Mesenchymal stem cell (in vitro differentiated cells and primary cell): ENCODE results near the gene EEPD1.

Experiments used
- DNase-seq: peaks from one replicate; pipeline ENCODE4 v3.0.0-alpha.2; 2013
- H2AFZ ChIP-seq: one replicate; pipeline ENCODE4 v1.6.1; 2013; ENCODE audit warnings: low read depth, mild to moderate bottlenecking, control low read depth, inconsistent platforms, low read length, moderate library complexity
- H2AK5ac ChIP-seq: 2 replicates; pipeline ENCODE4 v1.6.1; 2013; ENCODE audit warnings: low read length, moderate library complexity, mild to moderate bottlenecking, inconsistent platforms; ENCODE audit not compliant: severe bottlenecking
- H2BK120ac ChIP-seq: one replicate; pipeline ENCODE4 v1.6.1; 2013; ENCODE audit warnings: low read depth, mild to moderate bottlenecking, inconsistent platforms, low read length, moderate library complexity
- H2BK12ac ChIP-seq, 2 experiments: one replicate each; pipeline ENCODE4 v1.6.1; 2013; ENCODE audit warnings: inconsistent platforms in 2 of 2, low read length in 2 of 2, mild to moderate bottlenecking in 2 of 2, moderate library complexity in 2 of 2, control low read depth in 1 of 2
- H2BK15ac ChIP-seq: one replicate; pipeline ENCODE4 v1.6.1; 2013; ENCODE audit warnings: mild to moderate bottlenecking, low read depth, inconsistent platforms; ENCODE audit not compliant: poor library complexity, severe bottlenecking
- H2BK5ac ChIP-seq: 2 replicates; pipeline ENCODE4 v1.6.1; 2013; ENCODE audit warnings: low read depth, mild to moderate bottlenecking, low read length, control low read depth, inconsistent platforms; ENCODE audit not compliant: poor library complexity, severe bottlenecking
- H3K14ac ChIP-seq, 2 experiments: one replicate each; pipeline ENCODE4 v1.6.1; 2013; ENCODE audit warnings: inconsistent platforms in 2 of 2, low read length in 2 of 2, control low read depth in 1 of 2, mild to moderate bottlenecking in 1 of 2, moderate library complexity in 1 of 2
- H3K18ac ChIP-seq, 2 experiments: one replicate each; pipeline ENCODE4 v1.6.1; 2013; ENCODE audit warnings: inconsistent platforms in 2 of 2, low read length in 2 of 2, control low read depth in 1 of 2, low read depth in 1 of 2, mild to moderate bottlenecking in 1 of 2
- H3K23ac ChIP-seq, 2 experiments: one replicate each; pipeline ENCODE4 v1.6.1; 2013; ENCODE audit warnings: inconsistent platforms in 2 of 2, low read length in 2 of 2, mild to moderate bottlenecking in 2 of 2, moderate library complexity in 2 of 2, control low read depth in 1 of 2
- H3K27ac ChIP-seq: 2 replicates; pipeline ENCODE4 v1.5.1; 2013; ENCODE audit warnings: mild to moderate bottlenecking, moderate library complexity, low read length, control low read depth, inconsistent platforms; ENCODE audit not compliant: poor library complexity, severe bottlenecking
- H3K27me3 ChIP-seq, 2 experiments: 2 replicates each; pipeline versions ENCODE4 v1.6.1 to v1.7.0; 2013; ENCODE audit warnings: low read length in 2 of 2, mild to moderate bottlenecking in 2 of 2, moderate library complexity in 2 of 2, control low read depth in 1 of 2, inconsistent platforms in 1 of 2; ENCODE audit not compliant: control insufficient read depth in 1 of 2, insufficient read depth in 1 of 2
- H3K36me3 ChIP-seq, 2 experiments: 2 replicates each; pipeline versions ENCODE4 v1.6.1 to v1.7.0; 2013; ENCODE audit warnings: low read length in 2 of 2, control low read depth in 1 of 2, inconsistent platforms in 1 of 2, low read depth in 1 of 2, mild to moderate bottlenecking in 1 of 2; ENCODE audit not compliant: insufficient read depth in 2 of 2, control insufficient read depth in 1 of 2
- H3K4ac ChIP-seq, 2 experiments: one replicate each; pipeline ENCODE4 v1.6.1; 2013; ENCODE audit warnings: inconsistent platforms in 2 of 2, low read length in 2 of 2, mild to moderate bottlenecking in 2 of 2, moderate library complexity in 2 of 2, control low read depth in 1 of 2, low read depth in 1 of 2
- H3K4me1 ChIP-seq: 2 replicates; pipeline ENCODE4 v1.6.1; 2013; ENCODE audit warnings: low read depth, low read length, control low read depth; ENCODE audit not compliant: control insufficient read depth, insufficient read depth
- H3K4me2 ChIP-seq: 2 replicates; pipeline ENCODE4 v1.6.1; 2013; ENCODE audit warnings: low read length, mild to moderate bottlenecking, inconsistent platforms; ENCODE audit not compliant: poor library complexity, severe bottlenecking
- H3K4me3 ChIP-seq, 2 experiments: 2 replicates each; pipeline versions ENCODE4 v1.5.1 to v1.7.0; 2013; ENCODE audit warnings: low read length in 2 of 2, mild to moderate bottlenecking in 2 of 2, control low read depth in 1 of 2, low read depth in 1 of 2; ENCODE audit not compliant: insufficient read depth in 1 of 2
- H3K79me1 ChIP-seq: replicated peaks from 2 replicates; pipeline ENCODE4 v1.6.1; 2013; ENCODE audit warnings: mild to moderate bottlenecking, control low read depth, low read length, inconsistent platforms; ENCODE audit not compliant: poor library complexity, severe bottlenecking
- H3K9ac ChIP-seq: 2 replicates; pipeline ENCODE4 v1.7.0; 2013; ENCODE audit warnings: mild to moderate bottlenecking, low read length, moderate library complexity
- H3K9me3 ChIP-seq: 2 replicates; pipeline ENCODE4 v1.7.0; 2013; ENCODE audit warnings: mild to moderate bottlenecking, low read length; ENCODE audit not compliant: control insufficient read depth
- H4K8ac ChIP-seq: one replicate; pipeline ENCODE4 v1.6.1; 2013; ENCODE audit warnings: inconsistent platforms, mild to moderate bottlenecking, low read length, moderate library complexity
- H4K91ac ChIP-seq: one replicate; pipeline ENCODE4 v1.6.1; 2013; ENCODE audit warnings: mild to moderate bottlenecking, low read length, inconsistent platforms
- WGBS: methylation state at CpG from one replicate; pipeline ENCODE4 v1.1.7; 2013; ENCODE audit warnings: mixed read lengths; 5-methylcytosine and 5-hydroxymethylcytosine counted together

EEPD1 gene

GRCh38 chr7:36266683-36267082, 113.6 kb downstream of the EEPD1 start:
- Histone ChIP-seq H3K18ac (no peak overlapping the region), H3K4me3 (no peak overlapping the region), H2BK12ac (no peak overlapping the region), H3K79me1 (no peaks in the 10 kb centered on the region), H3K4me2 (no peak overlapping the region), H4K8ac (no peak overlapping the region), H2BK15ac (no peak overlapping the region), H2AK5ac (no peak overlapping the region), H3K36me3 (no peaks in the 10 kb centered on the region), H3K4ac (no peak overlapping the region), H4K91ac (no peak overlapping the region), H3K27me3 (no peaks in the 10 kb centered on the region), H2BK120ac (no peak overlapping the region), H3K27ac (no peak overlapping the region), H3K4me1 (peaks cover 6% of the 10 kb centered on the region), H2AFZ (no peak overlapping the region), H3K14ac (no peak overlapping the region), H2BK5ac (no peak overlapping the region), H3K9ac (no peak overlapping the region), H3K23ac (no peak overlapping the region), H3K9me3 (no peaks in the 10 kb centered on the region)
- 92% methylated on average over 3 of the region's 3 CpGs for WGBS
- DNase-seq, result no peak

GRCh38 chr7:36272211-36272566, 119.1 kb downstream of the EEPD1 start:
- Histone ChIP-seq H2AFZ (no peak overlapping the region), H3K14ac (no peak overlapping the region), H3K27me3 (no peaks in the 10 kb centered on the region), H2BK120ac (no peak overlapping the region), H4K8ac (no peak overlapping the region), H3K18ac (no peak overlapping the region), H3K4me1 (peaks cover 7% of the 10 kb centered on the region), H3K79me1 (no peaks in the 10 kb centered on the region), H3K36me3 (no peaks in the 10 kb centered on the region), H2AK5ac (no peak overlapping the region), H3K4me2 (no peak overlapping the region), H3K23ac (no peak overlapping the region), H2BK15ac (no peak overlapping the region), H3K9me3 (no peaks in the 10 kb centered on the region), H3K4ac (no peak overlapping the region), H3K27ac (no peak overlapping the region), H3K4me3 (no peak overlapping the region), H4K91ac (no peak overlapping the region), H2BK5ac (no peak overlapping the region), H2BK12ac (no peak overlapping the region), H3K9ac (no peak overlapping the region)
- WGBS, result 94% methylated on average over 2 of the region's 2 CpGs
- no peak for DNase-seq

- no peak overlapping the region for H3K4me3 ChIP-seq
- peaks cover 7% of the 10 kb centered on the region for H3K4me1 ChIP-seq
- no peak overlapping the region for H3K4ac ChIP-seq
- no peak overlapping the region for H3K4me2 ChIP-seq
- no peak overlapping the region for H2AFZ ChIP-seq
- H3K14ac ChIP-seq, result no peak overlapping the region
- H2BK15ac ChIP-seq, result no peak overlapping the region
- no peaks in the 10 kb centered on the region for H3K27me3 ChIP-seq
- H3K9ac ChIP-seq, result no peak overlapping the region
- H2BK5ac ChIP-seq, result no peak overlapping the region
- no peak overlapping the region for H4K91ac ChIP-seq
- no peak overlapping the region for H2BK12ac ChIP-seq
- no peak overlapping the region for H3K23ac ChIP-seq
- no peak overlapping the region for H3K27ac ChIP-seq
- 74% methylated on average over 10 of the region's 15 CpGs for WGBS
- no peaks in the 10 kb centered on the region for H3K36me3 ChIP-seq
- no peaks in the 10 kb centered on the region for H3K9me3 ChIP-seq
- H3K79me1 ChIP-seq, result no peaks in the 10 kb centered on the region
- no peak overlapping the region for H2BK120ac ChIP-seq
- no peak overlapping the region for H2AK5ac ChIP-seq
- H4K8ac ChIP-seq, result no peak overlapping the region
- no peak overlapping the region for H3K18ac ChIP-seq
- DNase-seq, result peak; percentile 36
Measured at GRCh38 chr7:36272567-36273269, 119.7 kb downstream of the EEPD1 start.

- H2BK5ac ChIP-seq, result no peak overlapping the region
- no peak overlapping the region for H2BK12ac ChIP-seq
- no peak overlapping the region for H3K18ac ChIP-seq
- H3K14ac ChIP-seq, result peak overlapping the region in 1 of 2 experiments; percentile 28
- H2BK120ac ChIP-seq, result no peak overlapping the region
- H3K4me1 ChIP-seq, result peaks cover 11% of the 10 kb centered on the region
- DNase-seq, result no peak
- no peaks in the 10 kb centered on the region for H3K36me3 ChIP-seq
- H3K9ac ChIP-seq, result no peak overlapping the region
- H3K27me3 ChIP-seq, result no peaks in the 10 kb centered on the region
- no peak overlapping the region for H3K27ac ChIP-seq
- 51% methylated on average over 4 of the region's 4 CpGs for WGBS
- H2BK15ac ChIP-seq, result no peak overlapping the region
- no peaks in the 10 kb centered on the region for H3K79me1 ChIP-seq
- no peak overlapping the region for H4K8ac ChIP-seq
- peak overlapping the region in 1 of 2 experiments; percentile 83 for H3K23ac ChIP-seq
- no peak overlapping the region for H3K4me3 ChIP-seq
- no peak overlapping the region for H2AFZ ChIP-seq
- no peaks in the 10 kb centered on the region for H3K9me3 ChIP-seq
- H3K4ac ChIP-seq, result peak overlapping the region in 1 of 2 experiments; percentile 35
- no peak overlapping the region for H4K91ac ChIP-seq
- no peak overlapping the region for H3K4me2 ChIP-seq
- H2AK5ac ChIP-seq, result no peak overlapping the region
Measured at GRCh38 chr7:36273836-36274235, 120.8 kb downstream of the EEPD1 start.
